Lower leg skin (tissue), 4 donors: ENCODE results near the gene FUT8. TPM values are rescaled to one million over a fixed set of nuclear protein-coding genes. Genes with fewer than 3 reads are reported as not detected.

Source experiments
- DNase-seq, 2 donors: peaks; one replicate each; pipeline ENCODE4 v3.0.0-alpha.2; 2019; ENCODE audit warnings: low spot score in 2 of 2
- H3K4me3 ChIP-seq: fragments of 200-600 bp; sonication (generic); 2 replicates; pipeline ENCODE4 v1.5.1; 2017; ENCODE audit warnings: mild to moderate bottlenecking, low read depth; ENCODE audit not compliant: poor library complexity, severe bottlenecking
- POLR2A ChIP-seq, 2 donors: fragments of 450-650 bp; IDR thresholded peaks; one replicate each; pipeline ENCODE4 v1.6.1; 2016 to 2017; ENCODE audit warnings: antibody characterized with exemption in 2 of 2, mild to moderate bottlenecking in 1 of 2, moderate library complexity in 1 of 2
- WGBS, 2 donors: methylation state at CpG; one replicate each; pipeline ENCODE4 v1.1.5; 2018; 5-methylcytosine and 5-hydroxymethylcytosine counted together
- intact Hi-C: fragments of 100-400 bp; cut with DNase I; formaldehyde crosslinking; loops from one replicate; pipeline ENCODE4 v1.15.0; 2023; ENCODE audit warnings: low total_unique reads
- total RNA-seq, 4 donors: library from RNA; depleted of rRNA; stranded (reverse); fragments of >200 nt; gene quantifications; one replicate each; pipeline ENCODE4 v1.1.0, GENCODE V29; 2016
- TF ChIP-seq, protein P1 (sequence below), 3 donors: fragments of 450-650 bp; IDR thresholded peaks; one replicate each; pipeline ENCODE4 v1.5.1; 2016; ENCODE audit warnings: antibody characterized with exemption in 3 of 3, mild to moderate bottlenecking in 3 of 3, moderate library complexity in 2 of 3

The FUT8 gene
- total RNA-seq, 4 donors from 2014 or later = 17.9 to 28.0 (median 25.2) TPM

GRCh38 chr14:65772466-65772865 is 359.9 kb downstream of the FUT8 start:
- no peak overlapping the region for H3K4me3 ChIP-seq
- 78 to 90% methylated on average over 8 of the region's 8 CpGs for WGBS, 2 donors
- intact Hi-C loops = no loop called here
- DNase-seq = no peak
- TF ChIP-seq, protein P1, sequence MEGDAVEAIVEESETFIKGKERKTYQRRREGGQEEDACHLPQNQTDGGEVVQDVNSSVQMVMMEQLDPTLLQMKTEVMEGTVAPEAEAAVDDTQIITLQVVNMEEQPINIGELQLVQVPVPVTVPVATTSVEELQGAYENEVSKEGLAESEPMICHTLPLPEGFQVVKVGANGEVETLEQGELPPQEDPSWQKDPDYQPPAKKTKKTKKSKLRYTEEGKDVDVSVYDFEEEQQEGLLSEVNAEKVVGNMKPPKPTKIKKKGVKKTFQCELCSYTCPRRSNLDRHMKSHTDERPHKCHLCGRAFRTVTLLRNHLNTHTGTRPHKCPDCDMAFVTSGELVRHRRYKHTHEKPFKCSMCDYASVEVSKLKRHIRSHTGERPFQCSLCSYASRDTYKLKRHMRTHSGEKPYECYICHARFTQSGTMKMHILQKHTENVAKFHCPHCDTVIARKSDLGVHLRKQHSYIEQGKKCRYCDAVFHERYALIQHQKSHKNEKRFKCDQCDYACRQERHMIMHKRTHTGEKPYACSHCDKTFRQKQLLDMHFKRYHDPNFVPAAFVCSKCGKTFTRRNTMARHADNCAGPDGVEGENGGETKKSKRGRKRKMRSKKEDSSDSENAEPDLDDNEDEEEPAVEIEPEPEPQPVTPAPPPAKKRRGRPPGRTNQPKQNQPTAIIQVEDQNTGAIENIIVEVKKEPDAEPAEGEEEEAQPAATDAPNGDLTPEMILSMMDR (IDR thresholded peaks at IDR 0.05) = no peak
- TF ChIP-seq POLR2A (IDR thresholded peaks at IDR 0.05) = no peak

GRCh38 chr14:65772921-65773574 is 360.5 kb downstream of the FUT8 start:
- no peak for DNase-seq
- no peak overlapping the region for H3K4me3 ChIP-seq
- intact Hi-C loops = no loop called here
- 64 to 76% methylated on average over 4 of the region's 4 CpGs for WGBS, 2 donors
- TF ChIP-seq POLR2A (IDR thresholded peaks at IDR 0.05) = no peak
- TF ChIP-seq, protein P1 (IDR thresholded peaks at IDR 0.05) = no peak

- WGBS, 2 donors = 90 to 93% methylated on average over 1 of the region's 1 CpG
- no peak for DNase-seq
- no peak overlapping the region for H3K4me3 ChIP-seq
- no peak for TF ChIP-seq POLR2A (IDR thresholded peaks at IDR 0.05)
- TF ChIP-seq, protein P1 (IDR thresholded peaks at IDR 0.05) = no peak
- intact Hi-C loops = no loop called here
Observed at GRCh38 chr14:65774041-65774440, 361.5 kb downstream of the FUT8 start.

- H3K4me3 ChIP-seq = no peak overlapping the region
- no peak for DNase-seq
- TF ChIP-seq POLR2A (IDR thresholded peaks at IDR 0.05) = no peak
- TF ChIP-seq, protein P1 (IDR thresholded peaks at IDR 0.05) = no peak
- intact Hi-C loops = no loop called here
- 84% methylated on average over 4 of the region's 4 CpGs for WGBS, 2 donors
Observed at GRCh38 chr14:65776193-65776852, 363.8 kb downstream of the FUT8 start.

DNA sequence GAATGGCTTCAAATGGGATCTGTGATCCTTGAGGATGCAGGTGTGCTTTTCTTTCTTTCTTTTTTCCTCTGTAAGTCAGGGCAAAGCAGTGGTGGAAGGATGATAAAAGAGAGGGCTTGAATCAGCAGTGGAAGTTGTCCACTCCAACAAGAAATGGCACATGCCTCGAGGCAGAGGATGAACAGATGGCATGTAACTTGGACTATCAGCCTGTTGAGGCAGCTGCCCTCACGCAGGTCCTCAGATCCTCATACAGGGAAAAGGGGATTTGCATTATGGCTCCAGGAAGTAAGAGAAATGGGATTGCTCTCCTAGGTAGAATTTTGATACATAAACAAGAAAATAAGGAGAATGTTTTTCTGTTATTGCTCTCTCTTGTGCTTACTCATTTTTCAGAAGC is 368.0 kb downstream of the FUT8 start:
- no peak for DNase-seq
- H3K4me3 ChIP-seq = no peak overlapping the region
- intact Hi-C loops = no loop called here
- WGBS, 2 donors = 59 to 72% methylated on average over 2 of the region's 2 CpGs
- TF ChIP-seq, protein P1 (IDR thresholded peaks at IDR 0.05) = no peak
- TF ChIP-seq POLR2A (IDR thresholded peaks at IDR 0.05) = no peak
